ENCODE results near the gene PPARG.
A peak's percentile ranks its signal among the peaks of the same experiment; 100 is the strongest.
"Not testable (repeated sequence)": the region's sequence is repeated elsewhere in the genome, so short reads cannot be mapped to it uniquely, and the experiment has no call there.

PPARG gene

GRCh38 chr3:12461097-12461649 lies 172.3 kb downstream of the PPARG start:
- H3K27ac Mint-ChIP-seq = no peak overlapping the region
- H3K9me3 Mint-ChIP-seq = no peaks in the 10 kb centered on the region
- no peak overlapping the region for H3K4me3 Mint-ChIP-seq
- peaks cover 3% of the 10 kb centered on the region for H3K4me1 Mint-ChIP-seq (ENCODE audit: low read depth)
- no peaks in the 10 kb centered on the region for H3K36me3 Mint-ChIP-seq (ENCODE audit: low read depth)
- H3K27me3 Mint-ChIP-seq (ENCODE audit: low read depth) = no peaks in the 10 kb centered on the region

- Mint-ChIP-seq H3K4me1 (ENCODE audit: low read depth) (peaks cover 3% of the 10 kb centered on the region), H3K4me3 (no peak overlapping the region), H3K36me3 (ENCODE audit: low read depth) (no peaks in the 10 kb centered on the region), H3K27me3 (ENCODE audit: low read depth) (no peaks in the 10 kb centered on the region), H3K27ac (peak overlapping the region; percentile 52), H3K9me3 (no peaks in the 10 kb centered on the region)
Observed at GRCh38 chr3:12462159-12462947, 173.5 kb downstream of the PPARG start.

DNA sequence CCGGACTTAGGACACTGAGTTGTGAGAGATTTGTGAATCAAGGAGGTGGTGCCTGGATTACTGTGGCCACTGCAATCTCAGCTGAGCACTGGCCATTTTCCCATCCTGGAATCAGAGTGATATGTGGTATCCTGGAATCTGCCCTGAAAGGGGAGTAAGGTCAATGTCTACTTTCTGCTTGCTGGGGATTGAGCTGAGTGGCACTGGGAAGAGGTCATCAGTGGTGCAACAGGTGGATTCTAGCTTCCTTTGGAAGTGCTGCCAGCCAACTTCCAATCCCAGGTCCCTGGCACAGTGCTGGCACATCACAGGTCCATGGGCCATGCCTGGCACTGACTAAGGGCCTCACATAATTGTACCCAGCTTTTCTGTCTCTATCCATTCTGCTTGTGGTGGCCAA lies 174.8 kb downstream of the PPARG start:
- Mint-ChIP-seq H3K27me3 (ENCODE audit: low read depth) (no peaks in the 10 kb centered on the region), H3K36me3 (ENCODE audit: low read depth) (no peaks in the 10 kb centered on the region), H3K9me3 (no peaks in the 10 kb centered on the region), H3K4me1 (ENCODE audit: low read depth) (peaks cover 3% of the 10 kb centered on the region), H3K4me3 (no peak overlapping the region), H3K27ac (no peak overlapping the region)

DNA sequence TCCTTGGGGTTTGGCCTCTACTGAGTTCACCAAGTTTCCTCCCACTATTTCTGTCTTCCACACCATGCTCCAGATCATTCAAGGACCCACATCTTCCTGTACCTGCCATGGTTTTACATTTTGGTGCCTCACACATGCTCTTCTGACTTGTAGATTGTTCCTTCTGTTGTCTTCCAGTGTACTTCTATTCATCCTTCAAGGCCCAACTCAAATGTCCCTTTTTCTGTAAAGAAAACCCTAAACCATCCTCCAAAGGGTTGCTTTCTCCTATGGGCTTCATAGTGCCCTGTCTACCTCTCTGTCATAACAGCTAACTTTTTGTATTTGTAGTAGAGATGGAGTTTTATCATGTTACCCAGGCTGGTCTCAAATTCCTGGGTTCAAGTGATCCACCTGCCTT lies 175.3 kb downstream of the PPARG start:
- H3K27ac Mint-ChIP-seq = no peak overlapping the region
- no peaks in the 10 kb centered on the region for H3K36me3 Mint-ChIP-seq (ENCODE audit: low read depth)
- no peak overlapping the region for H3K4me3 Mint-ChIP-seq
- peaks cover 3% of the 10 kb centered on the region for H3K4me1 Mint-ChIP-seq (ENCODE audit: low read depth)
- H3K27me3 Mint-ChIP-seq (ENCODE audit: low read depth) = no peaks in the 10 kb centered on the region
- H3K9me3 Mint-ChIP-seq = no peaks in the 10 kb centered on the region

GRCh38 chr3:12465151-12465835 lies 176.4 kb downstream of the PPARG start:
- H3K27ac Mint-ChIP-seq = no peak overlapping the region
- H3K4me1 Mint-ChIP-seq (ENCODE audit: low read depth) = peaks cover 3% of the 10 kb centered on the region
- H3K9me3 Mint-ChIP-seq = no peaks in the 10 kb centered on the region
- H3K27me3 Mint-ChIP-seq (ENCODE audit: low read depth) = no peaks in the 10 kb centered on the region
- H3K36me3 Mint-ChIP-seq (ENCODE audit: low read depth) = no peaks in the 10 kb centered on the region
- H3K4me3 Mint-ChIP-seq = no peak overlapping the region

- no peaks in the 10 kb centered on the region for H3K9me3 Mint-ChIP-seq
- peaks cover 4% of the 10 kb centered on the region for H3K4me1 Mint-ChIP-seq (ENCODE audit: low read depth)
- no peak overlapping the region for H3K27ac Mint-ChIP-seq
- no peaks in the 10 kb centered on the region for H3K27me3 Mint-ChIP-seq (ENCODE audit: low read depth)
- H3K4me3 Mint-ChIP-seq = no peak overlapping the region
- H3K36me3 Mint-ChIP-seq (ENCODE audit: low read depth) = no peaks in the 10 kb centered on the region
Observed at GRCh38 chr3:12465836-12466225, 177.0 kb downstream of the PPARG start.

DNA sequence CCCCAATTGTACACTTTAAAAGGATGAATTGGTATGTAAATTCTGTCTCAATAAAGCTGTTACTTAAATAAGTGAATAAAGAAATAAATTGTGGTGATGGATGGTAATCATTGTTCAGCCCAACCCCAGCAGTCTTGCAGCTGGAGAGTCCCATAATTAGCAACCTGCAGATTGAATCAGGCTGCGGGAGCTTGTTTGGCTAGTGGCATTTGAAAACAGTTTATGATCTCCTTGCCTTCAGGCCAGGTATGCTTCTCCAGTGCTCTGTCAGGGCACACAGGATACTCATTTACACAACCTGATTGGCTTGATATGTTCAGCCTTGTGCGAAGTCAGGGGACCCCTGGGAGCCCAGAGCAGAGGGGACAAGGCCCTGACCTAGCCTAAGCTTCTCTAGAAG lies 178.9 kb downstream of the PPARG start:
- Mint-ChIP-seq H3K27ac (no peak overlapping the region), H3K36me3 (ENCODE audit: low read depth) (no peaks in the 10 kb centered on the region), H3K27me3 (ENCODE audit: low read depth) (no peaks in the 10 kb centered on the region), H3K9me3 (no peaks in the 10 kb centered on the region), H3K4me3 (no peak overlapping the region), H3K4me1 (ENCODE audit: low read depth) (peaks cover 2% of the 10 kb centered on the region)

DNA sequence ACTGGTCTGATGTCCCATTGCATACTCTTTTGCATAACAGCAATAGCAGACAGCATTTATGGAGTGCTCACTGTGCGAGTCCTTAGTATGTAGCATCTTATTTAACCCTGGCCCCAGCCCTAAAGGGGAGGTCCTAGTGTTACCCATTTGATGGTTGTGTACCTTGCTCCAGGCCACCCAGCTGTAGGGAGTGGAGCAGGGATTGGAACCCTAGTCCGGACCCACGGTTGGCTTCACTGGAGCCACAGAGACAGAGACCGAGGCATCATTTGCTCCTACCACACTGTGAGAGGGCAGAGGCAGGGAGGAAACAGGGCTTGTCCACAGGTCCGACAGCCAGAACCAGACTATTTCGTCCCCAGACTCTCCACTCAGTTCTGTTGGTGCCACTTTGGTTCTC lies 179.4 kb downstream of the PPARG start:
- H3K4me3 Mint-ChIP-seq = no peak overlapping the region
- no peaks in the 10 kb centered on the region for H3K9me3 Mint-ChIP-seq
- H3K27ac Mint-ChIP-seq = no peak overlapping the region
- no peaks in the 10 kb centered on the region for H3K27me3 Mint-ChIP-seq (ENCODE audit: low read depth)
- peaks cover 2% of the 10 kb centered on the region for H3K4me1 Mint-ChIP-seq (ENCODE audit: low read depth)
- H3K36me3 Mint-ChIP-seq (ENCODE audit: low read depth) = no peaks in the 10 kb centered on the region

GRCh38 chr3:12468757-12469156 lies 179.9 kb downstream of the PPARG start:
- Mint-ChIP-seq H3K27me3 (ENCODE audit: low read depth) (no peaks in the 10 kb centered on the region), H3K36me3 (ENCODE audit: low read depth) (no peaks in the 10 kb centered on the region), H3K4me1 (ENCODE audit: low read depth) (peaks cover 2% of the 10 kb centered on the region), H3K27ac (no peak overlapping the region), H3K4me3 (no peak overlapping the region), H3K9me3 (no peaks in the 10 kb centered on the region)

- H3K27me3 Mint-ChIP-seq (ENCODE audit: low read depth); H3K4me1 Mint-ChIP-seq (ENCODE audit: low read depth); H3K9me3 Mint-ChIP-seq; H3K4me3 Mint-ChIP-seq; H3K36me3 Mint-ChIP-seq (ENCODE audit: low read depth); H3K27ac Mint-ChIP-seq: not testable (repeated sequence)
Observed at GRCh38 chr3:12469222-12469621, 180.4 kb downstream of the PPARG start.

DNA sequence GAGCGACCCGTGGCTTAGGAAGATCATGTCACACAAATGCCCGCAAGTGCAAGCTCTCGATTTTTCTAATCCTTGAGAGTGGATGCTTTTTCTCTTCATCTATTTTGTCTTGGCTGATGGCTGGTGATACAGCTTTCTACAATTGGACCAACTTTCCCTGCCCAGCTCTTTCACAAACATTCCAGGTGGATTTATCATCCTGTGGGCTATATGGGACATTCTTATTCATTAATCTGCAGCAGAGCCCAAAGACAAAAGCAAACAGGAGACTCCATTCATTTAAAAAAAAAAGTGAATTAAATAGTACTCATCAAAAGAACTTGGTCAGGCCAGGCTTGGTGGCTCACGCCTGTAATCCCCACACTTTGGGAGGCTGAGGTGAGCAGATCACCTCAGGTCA lies 181.2 kb downstream of the PPARG start:
- no peaks in the 10 kb centered on the region for H3K9me3 Mint-ChIP-seq
- peaks cover 2% of the 10 kb centered on the region for H3K4me1 Mint-ChIP-seq (ENCODE audit: low read depth)
- no peak overlapping the region for H3K4me3 Mint-ChIP-seq
- no peaks in the 10 kb centered on the region for H3K36me3 Mint-ChIP-seq (ENCODE audit: low read depth)
- H3K27me3 Mint-ChIP-seq (ENCODE audit: low read depth) = no peaks in the 10 kb centered on the region
- H3K27ac Mint-ChIP-seq = no peak overlapping the region

- peaks cover 2% of the 10 kb centered on the region for H3K4me1 Mint-ChIP-seq (ENCODE audit: low read depth)
- H3K4me3 Mint-ChIP-seq = no peak overlapping the region
- H3K27me3 Mint-ChIP-seq (ENCODE audit: low read depth) = no peaks in the 10 kb centered on the region
- no peaks in the 10 kb centered on the region for H3K9me3 Mint-ChIP-seq
- H3K27ac Mint-ChIP-seq = no peak overlapping the region
- no peaks in the 10 kb centered on the region for H3K36me3 Mint-ChIP-seq (ENCODE audit: low read depth)
Observed at GRCh38 chr3:12470680-12471079, 181.8 kb downstream of the PPARG start.

DNA sequence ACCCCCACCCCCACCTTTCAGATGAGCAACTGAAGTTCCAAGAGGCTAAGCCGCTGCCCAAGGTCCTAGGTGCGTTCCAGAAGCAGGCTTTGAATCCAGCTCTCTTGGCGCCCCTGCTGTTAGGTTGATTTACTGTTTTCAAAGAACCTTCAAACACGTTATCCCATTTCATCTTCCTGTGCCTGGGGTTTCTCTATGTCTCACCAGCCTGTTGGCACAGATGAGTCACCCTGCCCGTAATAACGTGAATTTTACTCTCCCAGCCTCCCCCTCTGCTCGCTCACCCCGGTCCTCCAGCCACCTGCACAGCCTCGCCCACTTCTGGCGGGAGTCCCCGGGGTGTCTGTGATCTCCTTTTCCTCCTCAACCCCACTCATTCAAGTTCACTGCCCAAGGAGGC lies 182.4 kb downstream of the PPARG start:
- Mint-ChIP-seq H3K4me3 (no peak overlapping the region), H3K36me3 (ENCODE audit: low read depth) (no peaks in the 10 kb centered on the region), H3K27ac (peak overlapping the region; percentile 27), H3K9me3 (no peaks in the 10 kb centered on the region), H3K4me1 (ENCODE audit: low read depth) (peaks cover 2% of the 10 kb centered on the region), H3K27me3 (ENCODE audit: low read depth) (no peaks in the 10 kb centered on the region)

GRCh38 chr3:12472000-12472610 lies 183.2 kb downstream of the PPARG start:
- no peaks in the 10 kb centered on the region for H3K36me3 Mint-ChIP-seq (ENCODE audit: low read depth)

GRCh38 chr3:12472796-12473195 lies 183.9 kb downstream of the PPARG start:
- Mint-ChIP-seq H3K4me1 (ENCODE audit: low read depth) (peaks cover 2% of the 10 kb centered on the region), H3K9me3 (no peaks in the 10 kb centered on the region), H3K27ac (no peak overlapping the region), H3K27me3 (ENCODE audit: low read depth) (no peaks in the 10 kb centered on the region), H3K4me3 (no peak overlapping the region), H3K36me3 (ENCODE audit: low read depth) (no peaks in the 10 kb centered on the region)

More at GRCh38 chr3:12472000-12472610, 183.2 kb downstream of the PPARG start:
- H3K27me3 Mint-ChIP-seq (ENCODE audit: low read depth) = no peaks in the 10 kb centered on the region
- H3K4me3 Mint-ChIP-seq = no peak overlapping the region
- no peak overlapping the region for H3K27ac Mint-ChIP-seq
- H3K9me3 Mint-ChIP-seq = no peaks in the 10 kb centered on the region
- peaks cover 2% of the 10 kb centered on the region for H3K4me1 Mint-ChIP-seq (ENCODE audit: low read depth)

Data from T-helper 1 cell treated with Interleukin-12 subunit alpha and Interleukin-12 subunit beta and Interleukin-4 antibody, amounts not matched to agents 30 μg/mL and 1 μg/mL, for 36 hours (primary cell).